ENCODE data around the gene CFAP61.

DNA sequence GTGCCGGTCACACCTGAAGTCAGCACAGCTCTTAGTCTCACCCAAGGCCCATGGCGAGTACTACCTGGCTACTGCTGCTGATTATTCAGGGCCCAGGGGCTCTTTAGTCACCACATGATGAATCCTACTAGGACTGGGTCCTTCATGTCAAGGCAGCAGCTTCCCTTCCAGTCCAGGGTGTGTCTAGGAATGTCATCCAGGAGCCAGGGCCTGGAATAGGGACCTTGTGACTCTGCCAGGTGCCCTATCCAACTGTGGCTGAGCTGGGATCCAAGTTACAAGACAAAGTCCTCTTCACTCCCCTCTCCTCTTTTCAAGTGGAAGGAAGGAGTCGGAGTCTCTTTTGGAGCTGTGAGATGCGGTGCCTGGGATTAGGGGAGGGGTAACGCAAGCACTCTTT is 85.5 kb downstream of the CFAP61 start:
- TF ChIP-seq, protein P1, sequence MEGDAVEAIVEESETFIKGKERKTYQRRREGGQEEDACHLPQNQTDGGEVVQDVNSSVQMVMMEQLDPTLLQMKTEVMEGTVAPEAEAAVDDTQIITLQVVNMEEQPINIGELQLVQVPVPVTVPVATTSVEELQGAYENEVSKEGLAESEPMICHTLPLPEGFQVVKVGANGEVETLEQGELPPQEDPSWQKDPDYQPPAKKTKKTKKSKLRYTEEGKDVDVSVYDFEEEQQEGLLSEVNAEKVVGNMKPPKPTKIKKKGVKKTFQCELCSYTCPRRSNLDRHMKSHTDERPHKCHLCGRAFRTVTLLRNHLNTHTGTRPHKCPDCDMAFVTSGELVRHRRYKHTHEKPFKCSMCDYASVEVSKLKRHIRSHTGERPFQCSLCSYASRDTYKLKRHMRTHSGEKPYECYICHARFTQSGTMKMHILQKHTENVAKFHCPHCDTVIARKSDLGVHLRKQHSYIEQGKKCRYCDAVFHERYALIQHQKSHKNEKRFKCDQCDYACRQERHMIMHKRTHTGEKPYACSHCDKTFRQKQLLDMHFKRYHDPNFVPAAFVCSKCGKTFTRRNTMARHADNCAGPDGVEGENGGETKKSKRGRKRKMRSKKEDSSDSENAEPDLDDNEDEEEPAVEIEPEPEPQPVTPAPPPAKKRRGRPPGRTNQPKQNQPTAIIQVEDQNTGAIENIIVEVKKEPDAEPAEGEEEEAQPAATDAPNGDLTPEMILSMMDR (IDR thresholded peaks at IDR 0.05 in 8 of 11, conservative IDR thresholded peaks at IDR 0.05 in 3 of 11), result no peak
- no peak for TF ChIP-seq POLR2AphosphoS5 (IDR thresholded peaks at IDR 0.05)
